HG02938 (cell line): Measurements from ENCODE around the gene IL11.
"Not testable (repeated sequence)": the region's sequence is repeated elsewhere in the genome, so short reads cannot be mapped to it uniquely, and the experiment has no call there.

Source experiments
- ATAC-seq: cut with Tn5 transposase; IDR thresholded peaks from one replicate; pipeline ENCODE4 v1.9.1; 2021; ENCODE audit warnings: mild to moderate bottlenecking, moderate library complexity; ENCODE audit not compliant: unreplicated experiment

Gene IL11

DNA sequence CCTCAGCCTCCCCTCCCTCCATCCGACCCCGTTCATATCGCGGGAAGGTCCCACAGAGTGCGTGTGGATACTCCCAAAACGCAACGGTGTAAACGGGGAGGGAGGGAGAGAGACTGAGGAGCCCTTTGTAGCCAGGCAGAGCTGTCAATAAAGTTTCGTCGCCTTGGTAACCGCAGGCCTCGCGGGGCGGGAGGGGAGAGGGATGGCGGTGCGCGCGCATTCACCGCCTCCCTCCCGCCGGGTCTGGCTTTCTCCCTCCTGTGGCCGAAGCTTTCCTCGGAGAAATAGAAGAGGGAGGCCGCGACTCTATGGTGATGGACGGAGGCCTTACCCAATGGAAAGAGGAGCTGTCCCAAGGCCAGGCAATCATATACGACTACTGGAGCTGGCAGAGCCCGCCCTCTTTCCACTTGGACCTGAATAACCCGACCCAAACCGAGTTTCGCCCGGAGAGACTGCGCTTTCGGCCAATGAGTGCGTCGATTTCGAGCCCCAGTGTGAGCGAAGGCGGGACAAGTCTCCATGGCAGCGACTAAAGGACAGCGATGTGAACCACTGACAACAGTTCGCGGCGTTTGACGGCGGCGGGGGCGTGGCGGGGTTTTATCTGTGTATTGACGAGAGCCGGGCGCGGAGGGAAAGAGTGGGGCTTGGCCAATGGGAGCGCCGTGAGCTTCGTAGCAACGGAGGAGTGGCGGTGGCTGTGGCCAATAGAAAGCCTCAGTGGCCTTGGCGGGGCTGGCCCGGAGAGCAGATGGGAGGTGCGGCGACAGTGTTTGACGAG, 31.0 kb downstream of the IL11 start, which contains the start of gene KMT5C:
Gene KMT5C, plus strand, starts transcription at position 772 of the 784 bp plus-strand sequence. CDS start 2,061 bp downstream, outside the sequence.
- peak; percentile 76 for ATAC-seq

DNA sequence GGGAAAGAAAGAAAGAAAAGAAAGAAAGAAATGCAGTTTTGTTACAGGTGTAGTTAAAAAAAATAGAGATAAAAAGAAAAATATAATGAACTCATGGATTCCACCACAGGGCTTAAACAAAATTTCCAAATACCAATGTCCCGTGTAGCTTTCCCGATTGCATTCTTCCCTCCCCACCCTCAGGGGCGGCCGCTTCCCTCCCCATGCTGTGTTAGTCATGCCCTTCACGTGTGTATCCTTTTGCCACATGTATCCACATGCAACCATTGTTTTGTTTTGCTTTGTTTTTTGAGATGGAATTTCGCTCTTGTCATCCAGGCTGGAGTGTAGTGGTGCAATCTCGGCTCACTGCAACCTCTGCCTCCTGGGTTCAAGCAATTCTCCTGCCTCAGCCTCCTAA, 34.2 kb downstream of the IL11 start:
- ATAC-seq, result no peak

DNA sequence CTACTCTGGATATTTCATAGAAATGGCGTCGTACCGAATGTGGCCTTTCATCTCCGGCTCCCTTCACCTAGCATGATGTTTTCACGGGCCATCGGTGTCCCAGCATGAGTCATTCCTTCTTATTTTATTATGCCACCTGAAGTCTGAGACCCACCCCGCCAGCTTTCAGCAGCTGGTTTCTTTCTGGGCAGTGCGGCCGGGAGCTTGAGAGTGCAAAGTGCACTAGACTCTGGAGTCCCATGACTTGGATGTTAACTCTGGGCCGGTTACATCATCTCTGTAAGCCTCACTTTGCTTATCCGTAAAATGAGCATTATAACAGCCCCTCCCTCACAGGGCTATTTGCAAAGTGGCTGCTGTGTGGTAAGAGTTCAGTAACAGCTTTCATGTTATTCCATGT, 36.4 kb downstream of the IL11 start:
- ATAC-seq, result no peak

DNA sequence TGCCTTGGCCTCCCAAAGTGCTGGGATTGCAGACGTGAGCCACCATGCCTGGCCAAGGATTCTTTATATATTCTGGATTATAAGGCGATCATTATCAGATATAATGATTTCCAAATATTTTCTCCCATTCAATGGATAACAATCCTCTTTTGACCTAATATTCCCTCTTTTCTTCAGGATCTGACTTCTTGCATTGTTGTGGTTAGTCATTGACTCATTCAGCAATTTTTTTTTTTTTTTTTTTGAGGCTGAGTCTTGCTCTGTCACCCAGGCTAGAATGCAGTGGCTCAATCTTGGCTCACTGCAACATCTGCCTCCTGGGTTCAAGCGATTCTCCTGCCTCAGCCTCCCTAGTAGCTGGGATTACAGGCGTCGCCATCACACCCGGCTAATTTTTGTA, 40.5 kb downstream of the IL11 start:
- ATAC-seq, result not testable (repeated sequence)

DNA sequence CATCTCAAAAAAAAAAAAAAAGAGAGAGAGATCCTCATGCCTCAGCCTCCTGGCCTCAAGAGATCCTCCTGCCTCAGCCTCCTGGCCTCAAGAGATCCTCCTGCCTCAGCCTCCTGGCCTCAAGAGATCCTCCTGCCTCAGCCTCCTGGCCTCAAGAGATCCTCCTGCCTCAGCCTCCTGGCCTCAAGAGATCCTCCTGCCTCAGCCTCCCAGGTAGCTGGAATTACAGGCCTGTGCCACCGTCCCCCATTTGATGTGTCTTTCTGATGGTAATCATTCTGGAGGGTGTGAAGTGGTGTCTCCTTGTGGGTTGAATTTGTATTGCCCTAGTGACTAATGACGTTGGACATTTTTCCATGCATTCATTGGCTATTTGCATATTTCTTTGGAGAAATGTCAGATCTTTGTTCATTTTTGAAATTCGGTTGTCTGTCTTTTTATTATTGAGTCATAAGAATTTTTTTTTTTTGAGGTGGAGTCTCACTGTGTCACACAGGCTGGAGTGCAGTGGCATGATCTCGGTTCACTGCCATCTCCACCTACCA, 41.4 kb downstream of the IL11 start:
- ATAC-seq, result not testable (repeated sequence)

DNA sequence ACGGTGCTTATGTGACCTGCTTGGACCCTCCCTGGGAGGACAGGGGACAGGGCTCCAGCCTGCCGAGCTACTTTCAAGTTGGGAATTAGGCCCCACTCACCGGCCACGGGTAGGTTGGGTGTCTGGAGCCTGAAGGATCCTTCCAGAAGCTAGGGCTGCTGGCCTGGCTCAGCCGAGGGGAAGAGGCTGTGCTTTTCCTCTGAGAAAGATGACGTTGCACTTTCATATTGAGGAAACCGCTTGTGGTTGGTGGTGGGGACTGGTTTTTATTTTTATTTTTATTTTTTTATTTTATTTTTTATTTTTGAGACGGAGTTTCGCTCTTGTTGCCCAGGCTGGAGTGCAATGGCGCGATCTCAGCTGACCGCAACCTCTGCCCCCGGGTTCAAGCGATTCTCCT, 45.1 kb downstream of the IL11 start, which contains the start of gene TMEM150B:
Gene TMEM150B, minus strand, starts transcription at position 170 of the 400 bp plus-strand sequence. CDS start 4,305 bp downstream, outside the sequence.
- ATAC-seq, result no peak

DNA sequence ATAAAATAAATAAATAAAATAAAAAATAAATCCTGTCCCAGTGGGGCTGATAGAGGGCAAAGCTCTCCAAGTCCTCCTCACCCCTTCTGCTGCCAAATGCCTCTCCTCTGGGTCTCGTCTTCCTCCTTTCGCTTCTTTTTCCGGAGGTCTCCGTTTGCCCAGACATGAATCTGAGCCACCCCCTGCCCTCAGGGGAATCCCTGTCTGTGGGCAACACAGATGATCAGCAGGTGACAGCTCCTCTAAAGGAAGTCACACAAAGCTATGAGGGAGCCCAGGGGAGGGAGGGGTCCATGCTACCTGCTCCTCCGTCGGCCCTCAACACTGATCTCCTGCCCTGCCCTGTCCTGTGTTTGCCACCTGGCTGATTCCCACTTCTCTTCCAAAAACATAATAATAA, 45.6 kb downstream of the IL11 start:
- no peak for ATAC-seq

DNA sequence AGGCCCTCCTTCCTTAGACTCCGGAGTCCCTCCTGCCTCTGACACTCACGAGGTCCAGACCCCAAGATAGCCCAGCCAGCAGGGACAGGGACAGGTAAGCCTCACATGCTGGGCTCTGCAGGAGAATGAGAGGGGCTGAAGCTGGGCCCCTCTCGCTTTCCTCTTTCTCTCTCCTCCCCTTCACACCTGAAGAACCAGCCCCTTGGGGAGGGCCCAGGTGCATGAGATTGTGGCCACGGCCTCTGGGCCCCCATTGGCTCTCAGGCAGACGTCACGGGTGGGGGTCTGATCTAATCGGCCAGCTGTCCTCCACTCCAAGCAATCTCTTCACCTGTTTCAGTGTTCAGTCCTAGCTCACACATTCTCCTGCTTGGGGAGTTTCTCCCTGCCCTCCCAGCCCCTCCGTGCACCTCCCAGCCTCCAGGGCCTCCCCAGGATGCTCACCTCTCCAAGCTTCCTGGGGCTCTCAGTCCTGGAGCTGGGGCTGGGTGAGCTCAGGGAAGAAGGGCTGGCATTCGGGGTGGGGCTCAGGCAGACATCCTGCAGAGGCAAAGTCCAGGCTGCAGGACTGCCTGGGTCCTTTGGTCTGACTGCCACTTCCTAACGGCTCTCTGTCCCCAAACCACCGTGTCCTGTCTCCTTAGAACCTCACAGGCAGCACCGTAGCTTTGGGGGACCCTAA, 47.9 kb downstream of the IL11 start:
- ATAC-seq, result no peak

DNA sequence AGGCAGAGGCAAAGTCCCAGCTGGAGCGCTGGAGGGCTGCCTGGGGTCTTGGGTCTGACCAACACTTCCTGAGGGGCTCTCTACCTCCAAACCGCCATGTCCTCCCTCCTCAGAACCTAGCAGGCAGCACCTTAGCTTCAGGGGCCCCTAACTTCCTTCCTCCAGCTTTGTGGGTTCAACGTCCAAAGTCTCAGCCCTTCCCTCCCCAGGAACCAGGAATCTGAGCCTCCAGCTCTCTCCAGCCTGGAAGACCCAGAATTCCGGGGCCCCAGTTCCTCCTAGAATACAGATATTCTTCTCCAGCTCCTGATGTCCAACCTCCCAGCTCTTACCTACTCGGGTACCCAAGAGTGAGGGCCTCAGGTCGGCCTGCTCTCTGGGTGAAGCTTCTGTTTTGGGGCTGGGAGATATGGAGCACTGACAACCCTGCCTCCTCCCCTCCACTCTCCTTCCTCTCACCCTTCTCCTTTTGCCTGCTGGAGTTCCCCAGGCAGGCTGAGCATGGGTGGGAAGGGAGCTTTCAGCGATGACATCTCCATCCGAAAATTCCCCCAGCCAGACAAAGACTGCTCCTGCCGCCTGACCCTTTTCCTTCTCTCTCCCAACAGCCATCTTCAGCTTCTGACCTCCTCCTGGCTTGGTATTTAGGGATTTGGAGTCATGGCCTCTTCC, 48.7 kb downstream of the IL11 start:
- ATAC-seq, result no peak

DNA sequence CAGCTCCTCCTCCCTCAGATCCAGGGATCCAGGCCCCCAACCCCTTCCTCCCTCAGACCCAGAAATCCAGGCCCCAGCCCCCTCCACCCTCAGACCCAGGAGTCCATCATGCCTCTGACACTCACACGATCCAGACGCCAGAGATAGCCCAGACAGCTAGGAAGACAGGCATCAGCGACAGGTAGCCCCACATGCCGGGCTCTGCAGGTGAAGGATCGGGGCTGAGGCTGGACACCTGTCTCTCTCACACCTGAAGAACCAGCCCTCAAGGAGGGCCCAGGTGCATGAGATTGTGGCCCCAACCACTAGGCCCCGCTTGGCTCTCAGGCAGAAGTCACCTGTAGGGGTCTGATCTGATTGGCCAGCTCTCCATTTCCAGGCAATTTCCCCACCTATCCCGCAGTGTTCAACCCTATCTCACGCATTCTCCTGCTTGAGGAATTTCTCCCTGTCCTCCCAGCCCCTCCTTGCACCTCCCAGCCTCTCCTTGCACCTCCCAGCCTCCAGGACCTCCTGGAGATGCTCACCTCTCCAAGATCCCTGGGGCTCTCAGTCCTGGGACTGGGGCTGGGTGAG, 49.3 kb downstream of the IL11 start:
- ATAC-seq, result no peak

DNA sequence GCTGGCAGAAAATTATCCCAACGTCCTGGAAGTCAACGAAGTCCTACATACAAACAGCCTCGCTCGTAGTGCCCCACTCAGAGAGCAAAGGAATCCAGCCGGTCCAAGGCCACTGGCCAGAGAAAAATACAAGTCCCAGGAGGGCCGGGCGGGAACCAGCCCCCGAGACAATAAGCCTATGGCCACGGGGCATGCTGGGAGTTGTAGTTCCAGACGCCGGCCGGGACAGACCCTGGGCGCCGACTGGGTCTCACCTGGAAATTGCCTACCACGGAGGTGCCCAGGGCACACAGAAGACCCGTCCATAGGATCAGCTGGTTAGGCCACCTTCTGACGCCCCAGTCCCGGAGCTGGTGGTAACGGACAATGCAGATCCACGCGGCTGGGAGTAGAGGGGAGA, 50.5 kb downstream of the IL11 start:
- no peak for ATAC-seq

DNA sequence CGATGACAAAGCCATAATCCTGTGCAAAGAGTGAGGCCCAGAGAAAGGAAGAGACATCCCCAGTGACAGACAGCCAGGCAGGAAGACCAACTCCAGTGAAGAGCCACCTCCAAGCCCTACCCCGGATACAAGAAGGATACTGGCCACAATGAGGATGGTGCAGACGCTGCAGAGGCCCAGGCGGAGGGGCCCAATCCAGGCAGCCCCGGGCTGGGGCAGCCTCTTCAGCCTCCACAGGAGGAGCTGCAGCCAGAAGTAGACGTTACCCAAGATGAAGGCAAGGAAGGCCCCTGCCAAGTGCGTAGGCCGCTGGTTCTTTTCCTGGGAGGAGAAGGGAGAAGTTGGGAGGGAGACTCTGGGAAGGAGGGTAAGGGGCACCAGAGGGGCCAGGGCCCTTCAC, 53.6 kb downstream of the IL11 start:
- no peak for ATAC-seq

DNA sequence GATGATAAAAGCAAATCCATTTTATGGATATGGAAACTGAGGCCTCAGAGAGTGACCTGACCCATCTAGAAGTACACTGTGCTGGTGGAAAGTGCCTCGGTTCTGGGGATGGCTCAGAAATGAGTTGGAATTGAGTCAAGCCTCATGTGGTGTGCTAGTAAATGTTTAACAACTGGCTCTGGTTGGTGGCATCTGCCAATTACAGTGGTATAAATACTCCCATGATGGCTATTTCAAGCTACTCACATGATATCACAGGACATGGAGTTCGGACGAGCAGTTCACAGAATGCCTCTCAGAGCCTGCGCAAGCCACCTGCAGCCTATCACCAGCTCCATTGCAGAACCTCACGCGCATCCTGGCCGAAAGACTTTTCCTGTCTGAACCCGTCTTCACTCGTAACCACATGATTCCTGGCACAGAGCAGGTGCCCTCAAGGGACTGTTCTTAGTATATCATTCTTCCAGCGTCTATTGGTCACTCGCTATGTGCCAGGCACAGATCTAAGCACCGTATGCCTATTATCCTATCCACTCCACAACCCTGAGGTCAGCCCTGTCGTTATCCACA, 54.2 kb downstream of the IL11 start:
- ATAC-seq, result no peak

DNA sequence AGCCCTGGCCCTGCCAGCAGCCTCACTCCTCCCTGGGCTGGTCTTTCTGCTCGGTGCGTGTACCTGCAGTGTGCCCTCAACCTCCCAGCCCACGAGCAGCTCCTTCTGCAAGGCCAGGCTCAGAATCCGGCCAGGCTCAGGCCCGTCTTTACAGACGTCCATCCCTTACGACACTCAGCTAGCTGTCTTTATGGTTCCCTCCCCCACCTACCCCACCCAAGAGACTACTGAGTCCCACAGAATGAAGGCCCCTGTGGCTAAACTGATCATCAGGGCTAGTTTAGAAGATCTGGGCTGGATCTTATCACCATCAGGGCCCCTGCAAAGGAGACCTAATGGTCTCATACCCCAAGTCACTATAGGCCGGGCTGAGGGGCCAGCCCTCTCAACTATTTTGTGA, 55.9 kb downstream of the IL11 start:
- no peak for ATAC-seq
